PC-3 (cell line): ENCODE results near the gene ABCG4. TPM values are rescaled to one million over a fixed set of nuclear protein-coding genes. Genes with fewer than 3 reads are reported as not detected.

Experiments used
- ATAC-seq: fragments of 200-7000 bp; cut with Tn5 transposase; 2 replicates; pipeline ENCODE4 v1.9.1; 2020; ENCODE audit warnings: mild to moderate bottlenecking, moderate library complexity
- BruUV-seq: library from RNA; stranded (reverse); fragments of 400-500 nt; replicated peaks from 2 replicates; lab custom pipeline; 2021; lab: Mats Ljungman, UMichigan
- CTCF ChIA-PET: fragments of 300-600 bp; sonication (Branson Sonifier 250); formaldehyde crosslinking; loops from one replicate; lab custom pipeline; 2022; ENCODE audit warnings: antibody characterized with exemption; lab: Charles Lee
- POLR2A ChIA-PET: fragments of 300-600 bp; sonication (Branson Sonifier 250); formaldehyde crosslinking; loops from one replicate; lab custom pipeline; 2022; ENCODE audit warnings: antibody characterized with exemption; ENCODE audit not compliant: unreplicated experiment; lab: Charles Lee
- DNase-seq: peaks from one replicate; pipeline ENCODE4 v3.0.0-alpha.2; 2015
- H2AFZ ChIP-seq: fragments of 300-600 bp; sonication (generic); 2 replicates; pipeline ENCODE4 v1.6.0; 2016; ENCODE audit warnings: antibody characterized with exemption, low read length
- H3F3A ChIP-seq: fragments of 300-600 bp; sonication (generic); one replicate; pipeline ENCODE4 v1.6.0; 2017; ENCODE audit warnings: antibody characterized with exemption, low read length, control low read depth, mild to moderate bottlenecking; ENCODE audit not compliant: unreplicated experiment
- H3K27ac ChIP-seq: fragments of 300-600 bp; sonication (generic); 2 replicates; pipeline ENCODE4 v1.5.1; 2016; ENCODE audit warnings: mild to moderate bottlenecking, low read length
- H3K27me3 ChIP-seq: fragments of 300-600 bp; sonication (generic); 2 replicates; pipeline ENCODE4 v1.6.1; 2016; ENCODE audit warnings: low read length, mixed read lengths
- H3K36me3 ChIP-seq: fragments of 300-600 bp; sonication (generic); 2 replicates; pipeline ENCODE4 v1.6.1; 2016; ENCODE audit warnings: low read depth, mixed run types, low read length, mixed read lengths
- H3K4me1 ChIP-seq: fragments of 300-600 bp; sonication (generic); 2 replicates; pipeline ENCODE4 v1.5.1; 2016; ENCODE audit warnings: low read length; ENCODE audit not compliant: insufficient read depth
- H3K4me2 ChIP-seq: fragments of 300-600 bp; sonication (generic); 2 replicates; pipeline ENCODE4 v1.6.0; 2016; ENCODE audit warnings: low read length
- H3K4me3 ChIP-seq: fragments of 300-600 bp; sonication (generic); 2 replicates; pipeline ENCODE4 v1.5.1; 2016; ENCODE audit warnings: mild to moderate bottlenecking, low read length, mixed read lengths
- H3K79me2 ChIP-seq: fragments of 300-600 bp; sonication (generic); 2 replicates; pipeline ENCODE4 v1.6.1; 2017; ENCODE audit warnings: low read length, mixed read lengths
- H3K9ac ChIP-seq: fragments of 300-600 bp; sonication (generic); 2 replicates; pipeline ENCODE4 v1.6.0; 2016; ENCODE audit warnings: mild to moderate bottlenecking, low read length
- H3K9me2 ChIP-seq: fragments of 300-600 bp; sonication (generic); replicated peaks from 2 replicates; pipeline ENCODE4 v1.6.1; 2016; ENCODE audit warnings: mixed run types, low read length, mixed read lengths
- H3K9me3 ChIP-seq: fragments of 300-600 bp; sonication (generic); 2 replicates; pipeline ENCODE4 v1.6.1; 2016; ENCODE audit warnings: low read length, mixed read lengths
- H4K20me1 ChIP-seq: fragments of 300-600 bp; sonication (generic); 2 replicates; pipeline ENCODE4 v1.6.1; 2016; ENCODE audit warnings: low read length, mixed read lengths
- CTCF ChIP-seq: fragments of 300-600 bp; sonication (generic); conservative IDR thresholded peaks from 2 replicates; pipeline ENCODE4 v1.5.1; 2017; ENCODE audit warnings: antibody characterized with exemption, low read depth, mild to moderate bottlenecking, low read length
- EZH2 ChIP-seq: fragments of 300-600 bp; sonication (generic); IDR thresholded peaks from one replicate; pipeline ENCODE4 v1.6.1; 2017; ENCODE audit warnings: antibody characterized with exemption, mild to moderate bottlenecking, low read length; ENCODE audit not compliant: unreplicated experiment
- EZH2phosphoT487 ChIP-seq: fragments of 300-600 bp; sonication (generic); IDR thresholded peaks from 2 replicates; pipeline ENCODE4 v1.6.1; 2018; ENCODE audit warnings: mild to moderate bottlenecking, antibody characterized with exemption, low read length, borderline replicate concordance
- intact Hi-C: fragments of 100-400 bp; cut with micrococcal nuclease; formaldehyde crosslinking; loops from 2 replicates; pipeline ENCODE4 v1.9.0; 2023
- total RNA-seq: library from RNA; depleted of rRNA; stranded (reverse); fragments of >200 nt; gene quantifications from 2 replicates; pipeline ENCODE4 v1.2.3, GENCODE V29; 2014

Gene ABCG4
- total RNA-seq, 1 experiment from 2014 or later = 0.15 TPM

GRCh38 chr11:119192111-119192510 lies 43.3 kb downstream of the ABCG4 start:
- no peak overlapping the region for H3K4me3 ChIP-seq
- no peaks in the 10 kb centered on the region for H4K20me1 ChIP-seq
- no peaks in the 10 kb centered on the region for H3K9me3 ChIP-seq
- intact Hi-C loops = no loop called here
- ATAC-seq (no peak), DNase-seq (no peak)
- no peaks in the 10 kb centered on the region for H3K79me2 ChIP-seq
- no peak overlapping the region for H3K9ac ChIP-seq
- ChIA-PET POLR2A (no interaction called here), CTCF (no interaction called here)
- no peaks in the 10 kb centered on the region for H3K27me3 ChIP-seq
- H3K36me3 ChIP-seq = no peaks in the 10 kb centered on the region
- H3K4me2 ChIP-seq = no peak overlapping the region
- H3K4me1 ChIP-seq = peaks cover 23% of the 10 kb centered on the region
- no TSS peak for BruUV-seq
- no peaks in the 10 kb centered on the region for H3K9me2 ChIP-seq
- no peak overlapping the region for H3K27ac ChIP-seq
- TF ChIP-seq EZH2 = no peak
- no peak for TF ChIP-seq EZH2phosphoT487
- no peak for TF ChIP-seq CTCF
- no peaks in the 10 kb centered on the region for H3F3A ChIP-seq
- H2AFZ ChIP-seq = no peak overlapping the region

GRCh38 chr11:119193001-119193400 lies 44.1 kb downstream of the ABCG4 start:
- H3K36me3 ChIP-seq = no peaks in the 10 kb centered on the region
- TF ChIP-seq CTCF = no peak
- TF ChIP-seq EZH2 = no peak
- TF ChIP-seq EZH2phosphoT487 = no peak

GRCh38 chr11:119193626-119194025 lies 44.8 kb downstream of the ABCG4 start:
- H3K27me3 ChIP-seq = no peaks in the 10 kb centered on the region
- ATAC-seq = no peak
- H3F3A ChIP-seq = no peaks in the 10 kb centered on the region
- TF ChIP-seq CTCF (no peak), EZH2phosphoT487 (no peak), EZH2 (no peak)
- no peaks in the 10 kb centered on the region for H3K36me3 ChIP-seq
- H3K79me2 ChIP-seq = no peaks in the 10 kb centered on the region
- intact Hi-C loops = no loop called here
- H3K4me3 ChIP-seq = no peak overlapping the region
- H3K4me1 ChIP-seq = peaks cover 23% of the 10 kb centered on the region
- no peak for DNase-seq
- H3K9me3 ChIP-seq = no peaks in the 10 kb centered on the region
- no peak overlapping the region for H3K27ac ChIP-seq
- no peak overlapping the region for H3K9ac ChIP-seq
- H4K20me1 ChIP-seq = no peaks in the 10 kb centered on the region
- no peak overlapping the region for H3K4me2 ChIP-seq
- H2AFZ ChIP-seq = no peak overlapping the region
- H3K9me2 ChIP-seq = no peaks in the 10 kb centered on the region
- CTCF ChIA-PET = no interaction called here
- POLR2A ChIA-PET = no interaction called here
- no TSS peak for BruUV-seq

More at GRCh38 chr11:119193001-119193400, 44.1 kb downstream of the ABCG4 start:
- no peaks in the 10 kb centered on the region for H3F3A ChIP-seq
- DNase-seq (no peak), ATAC-seq (no peak)
- H3K4me1 ChIP-seq = peaks cover 23% of the 10 kb centered on the region
- no peaks in the 10 kb centered on the region for H3K27me3 ChIP-seq
- no peak overlapping the region for H3K27ac ChIP-seq
- no peaks in the 10 kb centered on the region for H4K20me1 ChIP-seq
- BruUV-seq = no TSS peak
- intact Hi-C loops = no loop called here
- no peaks in the 10 kb centered on the region for H3K79me2 ChIP-seq
- ChIA-PET CTCF (no interaction called here), POLR2A (no interaction called here)
- H3K4me2 ChIP-seq = no peak overlapping the region
- no peak overlapping the region for H2AFZ ChIP-seq
- no peak overlapping the region for H3K9ac ChIP-seq
- no peaks in the 10 kb centered on the region for H3K9me2 ChIP-seq
- H3K4me3 ChIP-seq = no peak overlapping the region
- no peaks in the 10 kb centered on the region for H3K9me3 ChIP-seq
